WI38 (cell line): ENCODE results near the gene ZSWIM6.

Experiments
- H3K4me3 ChIP-seq: 2 replicates; pipeline ENCODE4 v1.5.1; 2011; ENCODE audit warnings: low read depth, mild to moderate bottlenecking, control low read depth, low read length
- CTCF ChIP-seq: IDR thresholded peaks from 2 replicates; pipeline ENCODE4 v1.5.1; 2012; ENCODE audit warnings: low read depth, mild to moderate bottlenecking, control low read depth, low read length

Gene ZSWIM6

GRCh38 chr5:61289669-61290306, 42.3 kb upstream of the ZSWIM6 start:
- no peak for TF ChIP-seq CTCF
- no peak overlapping the region for H3K4me3 ChIP-seq

- no peak for TF ChIP-seq CTCF
- H3K4me3 ChIP-seq = no peak overlapping the region
These were observed 41.3 kb upstream of the ZSWIM6 start for GRCh38 chr5:61290791-61291210.

GRCh38 chr5:61292062-61292657, 39.9 kb upstream of the ZSWIM6 start:
- TF ChIP-seq CTCF = no peak

GRCh38 chr5:61293071-61293470, 39.0 kb upstream of the ZSWIM6 start:
- TF ChIP-seq CTCF = no peak
- H3K4me3 ChIP-seq = no peak overlapping the region

More at GRCh38 chr5:61292062-61292657, 39.9 kb upstream of the ZSWIM6 start:
- no peak overlapping the region for H3K4me3 ChIP-seq

- H3K4me3 ChIP-seq = no peak overlapping the region
- TF ChIP-seq CTCF = no peak
These were observed 38.2 kb upstream of the ZSWIM6 start for GRCh38 chr5:61293873-61294272.

GRCh38 chr5:61295365-61295764, 36.7 kb upstream of the ZSWIM6 start:
- TF ChIP-seq CTCF = no peak
- H3K4me3 ChIP-seq = no peak overlapping the region

- H3K4me3 ChIP-seq = no peak overlapping the region
- no peak for TF ChIP-seq CTCF
These were observed 34.0 kb upstream of the ZSWIM6 start for GRCh38 chr5:61298066-61298465.
